Measurements from ENCODE around the gene TSPAN10.

- TF ChIP-seq POLR2AphosphoS5 (IDR thresholded peaks at IDR 0.05) (no peak), CTCF (IDR thresholded peaks at IDR 0.05; ENCODE audit: poor library complexity, severe bottlenecking) (no peak), RAD21 (conservative IDR thresholded peaks at IDR 0.05) (no peak)
Observed at GRCh38 chr17:81612172-81612970, 24.6 kb upstream of the TSPAN10 start.

Data from neural cell (in vitro differentiated cells).